ENCODE data around the gene ZBTB7C. TPM values are rescaled to one million over a fixed set of nuclear protein-coding genes. Genes with fewer than 3 reads are reported as not detected.

ZBTB7C gene
- total RNA-seq, 1 donor from 2014 or later: 1.1 TPM

GRCh38 chr18:48133671-48134251, 275.4 kb downstream of the ZBTB7C start:
- Histone ChIP-seq H3K4me3 (ENCODE audit: low read depth, low read length) (no peak overlapping the region), H3K36me3 (ENCODE audit: control insufficient read depth, insufficient read depth, low read length) (no peaks in the 10 kb centered on the region), H3K27me3 (ENCODE audit: control insufficient read depth, insufficient read depth, low read length) (peaks cover 34% of the 10 kb centered on the region)
- TF ChIP-seq CTCF (IDR thresholded peaks at IDR 0.05; ENCODE audit: insufficient read depth, low read length, poor library complexity, severe bottlenecking): no peak
- peak; percentile 9 for DNase-seq (ENCODE audit: low read depth)

DNA sequence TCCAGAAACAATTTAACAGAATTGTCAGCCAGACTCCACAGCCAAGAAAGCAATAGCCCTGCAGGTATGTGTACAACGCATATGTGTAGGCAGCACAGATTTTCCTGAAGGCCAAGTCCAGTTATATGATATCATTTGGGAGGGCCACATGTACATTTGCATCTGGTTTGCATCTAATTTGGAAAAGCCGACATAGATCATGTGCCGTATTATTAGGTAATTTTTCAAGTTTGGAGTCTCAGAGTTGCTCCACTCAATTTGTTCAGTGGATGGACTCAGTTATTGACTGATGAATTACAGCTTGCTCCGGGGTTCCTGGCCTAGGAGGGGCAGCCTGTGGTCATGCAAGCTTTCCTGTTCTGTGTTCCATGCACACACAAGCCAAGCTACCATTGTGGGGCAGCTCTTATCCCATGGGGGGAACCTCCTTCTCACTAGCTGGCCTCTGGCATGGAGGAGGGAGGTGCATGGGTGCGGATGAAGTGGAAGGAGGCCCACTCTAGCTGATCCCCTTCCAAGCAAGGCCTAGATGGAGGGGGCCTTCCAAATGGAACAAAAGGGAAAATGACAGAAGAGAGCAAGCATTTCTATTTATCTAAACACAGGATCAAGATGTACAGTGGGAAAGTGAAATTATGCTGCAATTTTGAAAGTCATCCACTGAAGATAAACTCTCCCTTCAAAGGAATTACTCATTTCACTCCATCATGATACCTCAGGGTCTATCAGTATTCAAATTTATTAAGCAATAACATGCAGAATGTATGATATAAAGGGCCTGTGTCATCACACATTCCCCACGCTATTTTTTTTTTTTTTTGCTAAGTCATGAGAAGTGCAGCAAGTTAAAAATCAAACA, 276.2 kb downstream of the ZBTB7C start:
- H3K27me3 ChIP-seq (ENCODE audit: control insufficient read depth, insufficient read depth, low read length): peaks cover 34% of the 10 kb centered on the region
- DNase-seq (ENCODE audit: low read depth): no peak
- TF ChIP-seq CTCF (IDR thresholded peaks at IDR 0.05; ENCODE audit: insufficient read depth, low read length, poor library complexity, severe bottlenecking): no peak

DNA sequence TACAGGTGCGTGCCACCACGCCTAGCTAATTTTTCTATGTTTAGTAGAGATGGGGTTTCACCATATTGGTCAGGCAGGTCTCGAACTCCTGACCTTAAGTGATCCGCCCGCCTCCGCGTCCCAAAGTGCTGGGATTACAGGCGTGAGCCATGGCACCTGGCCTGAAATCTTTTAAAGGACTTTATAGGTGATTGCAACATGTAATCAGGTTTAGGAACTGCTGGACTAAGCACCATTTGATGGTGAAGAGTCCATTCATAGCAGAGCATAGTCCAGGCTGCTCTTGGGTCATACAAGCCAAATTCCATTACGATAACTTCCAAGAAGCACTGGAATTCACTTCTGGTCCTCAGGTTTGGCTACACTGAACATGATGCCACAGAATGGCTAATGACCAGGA, 278.1 kb downstream of the ZBTB7C start:
- Histone ChIP-seq H3K27me3 (ENCODE audit: control insufficient read depth, insufficient read depth, low read length) (peaks cover 31% of the 10 kb centered on the region), H3K4me3 (ENCODE audit: low read depth, low read length) (no peak overlapping the region), H3K36me3 (ENCODE audit: control insufficient read depth, insufficient read depth, low read length) (no peaks in the 10 kb centered on the region)
- DNase-seq (ENCODE audit: low read depth): no peak
- TF ChIP-seq CTCF (IDR thresholded peaks at IDR 0.05; ENCODE audit: insufficient read depth, low read length, poor library complexity, severe bottlenecking): no peak

More for the DNA sequence above, 276.2 kb downstream of the ZBTB7C start:
- no peaks in the 10 kb centered on the region for H3K36me3 ChIP-seq (ENCODE audit: control insufficient read depth, insufficient read depth, low read length)
- no peak overlapping the region for H3K4me3 ChIP-seq (ENCODE audit: low read depth, low read length)

DNA sequence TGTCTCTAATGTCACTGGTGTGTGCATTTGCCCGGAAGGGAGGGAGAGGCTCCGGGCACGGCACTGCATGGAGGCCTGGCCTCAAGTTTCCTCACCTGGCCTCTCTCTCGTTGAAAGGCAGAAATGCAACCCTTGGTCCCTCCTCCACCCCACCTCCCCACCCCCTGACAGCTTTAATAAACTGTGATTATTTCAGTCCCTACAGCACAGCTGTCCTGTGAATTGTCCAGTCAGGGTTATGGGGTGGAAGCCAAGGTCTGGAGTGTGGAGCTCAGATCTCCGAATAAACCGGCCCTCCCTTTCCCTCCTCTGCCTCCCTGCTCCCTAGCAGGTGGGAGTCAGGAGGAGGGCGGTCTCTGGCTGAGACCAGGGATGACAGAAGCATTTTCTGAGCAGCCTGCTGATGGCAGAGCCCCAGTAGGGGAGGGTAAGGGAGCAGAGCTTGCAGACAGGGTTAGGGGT, 279.5 kb downstream of the ZBTB7C start:
- no peaks in the 10 kb centered on the region for H3K36me3 ChIP-seq (ENCODE audit: control insufficient read depth, insufficient read depth, low read length)
- TF ChIP-seq CTCF (IDR thresholded peaks at IDR 0.05; ENCODE audit: insufficient read depth, low read length, poor library complexity, severe bottlenecking): no peak
- peaks cover 21% of the 10 kb centered on the region for H3K27me3 ChIP-seq (ENCODE audit: control insufficient read depth, insufficient read depth, low read length)
- DNase-seq (ENCODE audit: low read depth): no peak
- H3K4me3 ChIP-seq (ENCODE audit: low read depth, low read length): no peak overlapping the region

DNA sequence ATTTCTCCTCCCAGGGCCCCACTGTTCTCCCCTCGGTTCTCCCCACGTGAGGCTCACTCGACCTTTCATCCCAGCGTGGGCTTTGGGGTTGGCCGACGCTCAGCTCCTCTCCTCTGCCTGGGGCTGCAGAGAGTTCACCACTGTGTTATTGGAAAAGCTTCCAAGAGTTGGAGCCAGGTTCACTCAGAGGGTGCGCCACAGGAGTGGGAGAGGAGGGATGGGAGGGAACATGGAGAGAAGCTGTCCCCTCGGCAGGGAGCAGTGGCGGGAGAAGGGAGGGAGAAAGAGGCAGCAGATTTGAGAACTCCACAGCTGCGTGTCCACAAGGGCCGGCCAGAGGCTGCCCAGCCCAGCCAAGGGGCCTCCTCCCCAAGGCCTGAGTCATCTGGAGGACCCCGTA, 281.6 kb downstream of the ZBTB7C start:
- H3K4me3 ChIP-seq (ENCODE audit: low read depth, low read length): no peak overlapping the region
- H3K27me3 ChIP-seq (ENCODE audit: control insufficient read depth, insufficient read depth, low read length): peaks cover 13% of the 10 kb centered on the region
- no peaks in the 10 kb centered on the region for H3K36me3 ChIP-seq (ENCODE audit: control insufficient read depth, insufficient read depth, low read length)
- TF ChIP-seq CTCF (IDR thresholded peaks at IDR 0.05; ENCODE audit: insufficient read depth, low read length, poor library complexity, severe bottlenecking): no peak
- DNase-seq (ENCODE audit: low read depth): no peak

Measured in kidney epithelial cell (primary cell).